Mammary epithelial cell (primary cell): ENCODE data around the gene IQSEC3.
"Not testable (repeated sequence)": the region's sequence is repeated elsewhere in the genome, so short reads cannot be mapped to it uniquely, and the experiment has no call there.

ENCODE experiments used
- CTCF ChIP-seq, 2 donors: IDR thresholded peaks in 1 of 2; conservative IDR thresholded peaks in 1 of 2; 2 replicates each; pipeline ENCODE4 v1.5.1; 2011 to 2012; ENCODE audit warnings: inconsistent platforms in 2 of 2, low read length in 2 of 2, mild to moderate bottlenecking in 2 of 2, control low read depth in 1 of 2, low read depth in 1 of 2; ENCODE audit not compliant: insufficient read depth in 1 of 2; ENCODE audit errors: extremely low read depth in 1 of 2
- EZH2 ChIP-seq: IDR thresholded peaks from 2 replicates; pipeline ENCODE4 v1.6.1; 2012; ENCODE audit warnings: low read length, inconsistent platforms, borderline replicate concordance

GRCh38 chr12:77769-78383 is 11.3 kb downstream of the IQSEC3 start:
- not testable (repeated sequence) for TF ChIP-seq CTCF (conservative IDR thresholded peaks at IDR 0.05 in 1 of 2, IDR thresholded peaks at IDR 0.05 in 1 of 2; ENCODE audit: extremely low read depth in 1 of 2, insufficient read depth in 1 of 2, low read depth in 1 of 2, low read length in 2 of 2); EZH2
